Measurements from ENCODE around the gene KCNJ12.
"Not testable (repeated sequence)": the region's sequence is repeated elsewhere in the genome, so short reads cannot be mapped to it uniquely, and the experiment has no call there.

KCNJ12 gene

GRCh38 chr17:21390294-21390693 lies 14.1 kb downstream of the KCNJ12 start:
- Histone ChIP-seq H3K36me3 (ENCODE audit: insufficient read depth, low read length) (no peaks in the 10 kb centered on the region), H3K27ac (no peak overlapping the region), H3K9ac (ENCODE audit: insufficient read length) (no peak overlapping the region), H3K4me3 (no peak overlapping the region), H3K9me3 (ENCODE audit: low read depth, low read length) (no peaks in the 10 kb centered on the region)
- DNase-seq (ENCODE audit: low read depth, low spot score) = no peak
- TF ChIP-seq FOXP2 (optimal IDR thresholded peaks at IDR 0.05; ENCODE audit: control extremely low read depth, extremely low read length, insufficient read depth) = no peak
- no peak for TF ChIP-seq EZH2 (IDR thresholded peaks at IDR 0.05)
- no peak for TF ChIP-seq POLR2AphosphoS5 (IDR thresholded peaks at IDR 0.05; ENCODE audit: borderline replicate concordance, low read depth, low read length)

GRCh38 chr17:21392266-21392665 lies 16.1 kb downstream of the KCNJ12 start:
- Histone ChIP-seq H3K4me3 (no peak overlapping the region), H3K9ac (ENCODE audit: insufficient read length) (no peak overlapping the region), H3K9me3 (ENCODE audit: low read depth, low read length) (no peaks in the 10 kb centered on the region), H3K36me3 (ENCODE audit: insufficient read depth, low read length) (no peaks in the 10 kb centered on the region), H3K27ac (no peak overlapping the region)
- TF ChIP-seq FOXP2 (optimal IDR thresholded peaks at IDR 0.05; ENCODE audit: control extremely low read depth, extremely low read length, insufficient read depth) (no peak), EZH2 (IDR thresholded peaks at IDR 0.05) (no peak), POLR2AphosphoS5 (IDR thresholded peaks at IDR 0.05; ENCODE audit: borderline replicate concordance, low read depth, low read length) (no peak)
- DNase-seq (ENCODE audit: low read depth, low spot score) = no peak

- Histone ChIP-seq H3K36me3 (ENCODE audit: insufficient read depth, low read length) (no peaks in the 10 kb centered on the region), H3K4me3 (no peak overlapping the region), H3K9ac (ENCODE audit: insufficient read length) (no peak overlapping the region), H3K27ac (no peak overlapping the region), H3K9me3 (ENCODE audit: low read depth, low read length) (no peaks in the 10 kb centered on the region)
- no peak for TF ChIP-seq POLR2AphosphoS5 (IDR thresholded peaks at IDR 0.05; ENCODE audit: borderline replicate concordance, low read depth, low read length)
- TF ChIP-seq FOXP2 (optimal IDR thresholded peaks at IDR 0.05; ENCODE audit: control extremely low read depth, extremely low read length, insufficient read depth) = no peak
- TF ChIP-seq EZH2 (IDR thresholded peaks at IDR 0.05) = no peak
- DNase-seq (ENCODE audit: low read depth, low spot score) = no peak
Observed at GRCh38 chr17:21394265-21394664, 18.1 kb downstream of the KCNJ12 start.

GRCh38 chr17:21395764-21396163 lies 19.6 kb downstream of the KCNJ12 start:
- H3K4me3 ChIP-seq = no peak overlapping the region
- DNase-seq (ENCODE audit: low read depth, low spot score) = no peak
- H3K36me3 ChIP-seq (ENCODE audit: insufficient read depth, low read length) = no peaks in the 10 kb centered on the region
- H3K9me3 ChIP-seq (ENCODE audit: low read depth, low read length) = no peaks in the 10 kb centered on the region
- TF ChIP-seq POLR2AphosphoS5 (IDR thresholded peaks at IDR 0.05; ENCODE audit: borderline replicate concordance, low read depth, low read length) = no peak
- no peak for TF ChIP-seq FOXP2 (optimal IDR thresholded peaks at IDR 0.05; ENCODE audit: control extremely low read depth, extremely low read length, insufficient read depth)
- no peak for TF ChIP-seq EZH2 (IDR thresholded peaks at IDR 0.05)
- H3K27ac ChIP-seq = no peak overlapping the region
- no peak overlapping the region for H3K9ac ChIP-seq (ENCODE audit: insufficient read length)

- H3K4me3 ChIP-seq = no peak overlapping the region
- DNase-seq (ENCODE audit: low read depth, low spot score) = no peak
- no peaks in the 10 kb centered on the region for H3K9me3 ChIP-seq (ENCODE audit: low read depth, low read length)
- H3K9ac ChIP-seq (ENCODE audit: insufficient read length) = no peak overlapping the region
- no peak overlapping the region for H3K27ac ChIP-seq
- no peaks in the 10 kb centered on the region for H3K36me3 ChIP-seq (ENCODE audit: insufficient read depth, low read length)
- TF ChIP-seq POLR2AphosphoS5 (IDR thresholded peaks at IDR 0.05; ENCODE audit: borderline replicate concordance, low read depth, low read length) (no peak), FOXP2 (optimal IDR thresholded peaks at IDR 0.05; ENCODE audit: control extremely low read depth, extremely low read length, insufficient read depth) (no peak), EZH2 (IDR thresholded peaks at IDR 0.05) (no peak)
Observed at GRCh38 chr17:21396237-21396636, 20.1 kb downstream of the KCNJ12 start.

- no peak for DNase-seq (ENCODE audit: low read depth, low spot score)
- no peak overlapping the region for H3K27ac ChIP-seq
- no peaks in the 10 kb centered on the region for H3K9me3 ChIP-seq (ENCODE audit: low read depth, low read length)
- no peak overlapping the region for H3K9ac ChIP-seq (ENCODE audit: insufficient read length)
- H3K4me3 ChIP-seq = no peak overlapping the region
- TF ChIP-seq FOXP2 (optimal IDR thresholded peaks at IDR 0.05; ENCODE audit: control extremely low read depth, extremely low read length, insufficient read depth) (no peak), EZH2 (IDR thresholded peaks at IDR 0.05) (no peak), POLR2AphosphoS5 (IDR thresholded peaks at IDR 0.05; ENCODE audit: borderline replicate concordance, low read depth, low read length) (no peak)
- no peaks in the 10 kb centered on the region for H3K36me3 ChIP-seq (ENCODE audit: insufficient read depth, low read length)
Observed at GRCh38 chr17:21397341-21398190, 21.4 kb downstream of the KCNJ12 start.

GRCh38 chr17:21399474-21400186 lies 23.5 kb downstream of the KCNJ12 start:
- H3K4me3 ChIP-seq = no peak overlapping the region
- H3K36me3 ChIP-seq (ENCODE audit: insufficient read depth, low read length) = no peaks in the 10 kb centered on the region
- no peak overlapping the region for H3K27ac ChIP-seq
- no peaks in the 10 kb centered on the region for H3K9me3 ChIP-seq (ENCODE audit: low read depth, low read length)
- DNase-seq (ENCODE audit: low read depth, low spot score) = no peak
- H3K9ac ChIP-seq (ENCODE audit: insufficient read length) = no peak overlapping the region
- TF ChIP-seq POLR2AphosphoS5 (IDR thresholded peaks at IDR 0.05; ENCODE audit: borderline replicate concordance, low read depth, low read length) (no peak), FOXP2 (optimal IDR thresholded peaks at IDR 0.05; ENCODE audit: control extremely low read depth, extremely low read length, insufficient read depth) (no peak), EZH2 (IDR thresholded peaks at IDR 0.05) (no peak)

- H3K9me3 ChIP-seq (ENCODE audit: low read depth, low read length); H3K9ac ChIP-seq (ENCODE audit: insufficient read length); DNase-seq (ENCODE audit: low read depth, low spot score); H3K27ac ChIP-seq; H3K4me3 ChIP-seq; H3K36me3 ChIP-seq (ENCODE audit: insufficient read depth, low read length): not testable (repeated sequence)
Observed at GRCh38 chr17:21400187-21400569, 24.0 kb downstream of the KCNJ12 start.
